Testis (tissue), 3 donors: ENCODE data around the gene JAKMIP2. TPM values are rescaled to one million over a fixed set of nuclear protein-coding genes. Genes with fewer than 3 reads are reported as not detected.

ENCODE experiments used
- DNase-seq: peaks from one replicate; pipeline ENCODE4 v3.0.0-alpha.2; 2019
- H3K27ac ChIP-seq, 2 donors: fragments of 200-600 bp; sonication (generic); one replicate each; pipeline ENCODE4 v1.5.1; 2019
- H3K27me3 ChIP-seq: fragments of 200-600 bp; sonication (generic); one replicate; pipeline ENCODE4 v1.5.1; 2019
- H3K36me3 ChIP-seq: fragments of 200-600 bp; sonication (generic); one replicate; pipeline ENCODE4 v1.5.1; 2017; ENCODE audit warnings: low read depth; ENCODE audit errors: missing control alignments
- H3K4me1 ChIP-seq: fragments of 200-600 bp; sonication (generic); one replicate; pipeline ENCODE4 v1.5.1; 2019
- H3K4me3 ChIP-seq, 2 donors: fragments of 200-600 bp; sonication (generic); one replicate each; pipeline ENCODE4 v1.5.1; 2017 to 2019
- H3K9me3 ChIP-seq: fragments of 200-600 bp; sonication (generic); one replicate; pipeline ENCODE4 v1.5.1; 2017
- POLR2A ChIP-seq: fragments of 450-650 bp; IDR thresholded peaks from one replicate; pipeline ENCODE4 v1.6.1; 2017; ENCODE audit warnings: antibody characterized with exemption, mild to moderate bottlenecking, moderate library complexity
- WGBS, 2 donors: methylation state at CpG; one replicate each; pipeline ENCODE4 v1.1.5; 2018; 5-methylcytosine and 5-hydroxymethylcytosine counted together
- intact Hi-C: fragments of 100-400 bp; cut with DNase I; formaldehyde crosslinking; loops from one replicate; pipeline ENCODE4 v1.15.1; 2023; ENCODE audit warnings: low total_unique reads
- polyA plus RNA-seq: library from polyadenylated mRNA; stranded (reverse); fragments of 350-450 nt; fragmentation: Illumina TruSeq; extraction: RNeasy Lipid Tissue Mini Kit (QIAGEN cat#74804); gene quantifications from one replicate; pipeline ENCODE4 v1.2.3, GENCODE V29; 2014; ENCODE audit warnings: low read depth, low replicate concordance; ENCODE audit not compliant: insufficient read depth
- total RNA-seq, 2 donors: library from RNA; depleted of rRNA; stranded (reverse); fragments of >200 nt; gene quantifications; one replicate each; pipeline ENCODE4 v1.2.3, GENCODE V29; 2016
- TF ChIP-seq, protein P1 (sequence below), 3 experiments: fragments of 450-650 bp in 2 of 3; fragments of 200-600 bp in 1 of 3; sonication (generic) in 1 of 3; IDR thresholded peaks; one replicate each; pipeline ENCODE4 v1.5.1; 2016 to 2019; ENCODE audit warnings: antibody characterized with exemption in 3 of 3, mild to moderate bottlenecking in 2 of 3, moderate library complexity in 1 of 3

Gene JAKMIP2
- total and polyA plus RNA-seq, 3 donors from 2014 or later: 1.7 to 7.7 (median 3.4) TPM

- intact Hi-C loops: no loop called here
- H3K4me1 ChIP-seq: no peaks in the 10 kb centered on the region
- H3K4me3 ChIP-seq: no peak overlapping the region
- no peak overlapping the region for H3K27ac ChIP-seq
- TF ChIP-seq, protein P1, sequence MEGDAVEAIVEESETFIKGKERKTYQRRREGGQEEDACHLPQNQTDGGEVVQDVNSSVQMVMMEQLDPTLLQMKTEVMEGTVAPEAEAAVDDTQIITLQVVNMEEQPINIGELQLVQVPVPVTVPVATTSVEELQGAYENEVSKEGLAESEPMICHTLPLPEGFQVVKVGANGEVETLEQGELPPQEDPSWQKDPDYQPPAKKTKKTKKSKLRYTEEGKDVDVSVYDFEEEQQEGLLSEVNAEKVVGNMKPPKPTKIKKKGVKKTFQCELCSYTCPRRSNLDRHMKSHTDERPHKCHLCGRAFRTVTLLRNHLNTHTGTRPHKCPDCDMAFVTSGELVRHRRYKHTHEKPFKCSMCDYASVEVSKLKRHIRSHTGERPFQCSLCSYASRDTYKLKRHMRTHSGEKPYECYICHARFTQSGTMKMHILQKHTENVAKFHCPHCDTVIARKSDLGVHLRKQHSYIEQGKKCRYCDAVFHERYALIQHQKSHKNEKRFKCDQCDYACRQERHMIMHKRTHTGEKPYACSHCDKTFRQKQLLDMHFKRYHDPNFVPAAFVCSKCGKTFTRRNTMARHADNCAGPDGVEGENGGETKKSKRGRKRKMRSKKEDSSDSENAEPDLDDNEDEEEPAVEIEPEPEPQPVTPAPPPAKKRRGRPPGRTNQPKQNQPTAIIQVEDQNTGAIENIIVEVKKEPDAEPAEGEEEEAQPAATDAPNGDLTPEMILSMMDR (IDR thresholded peaks at IDR 0.05): no peak
- TF ChIP-seq POLR2A: no peak
- WGBS, 2 donors: 67 to 74% methylated on average over 13 of the region's 13 CpGs
- no peaks in the 10 kb centered on the region for H3K36me3 ChIP-seq
- DNase-seq: no peak
- H3K9me3 ChIP-seq: no peaks in the 10 kb centered on the region
- no peaks in the 10 kb centered on the region for H3K27me3 ChIP-seq
Measured at GRCh38 chr5:147751156-147751830, 31.2 kb downstream of the JAKMIP2 start.

GRCh38 chr5:147750065-147750464, 32.5 kb downstream of the JAKMIP2 start:
- WGBS, 2 donors: 79 to 81% methylated on average over 4 of the region's 4 CpGs
- no peak for DNase-seq
- TF ChIP-seq, protein P1 (IDR thresholded peaks at IDR 0.05): no peak
- no peak for TF ChIP-seq POLR2A
- Histone ChIP-seq H3K36me3 (no peaks in the 10 kb centered on the region), H3K4me3 (no peak overlapping the region), H3K27ac (no peak overlapping the region), H3K27me3 (no peaks in the 10 kb centered on the region), H3K9me3 (no peaks in the 10 kb centered on the region), H3K4me1 (no peaks in the 10 kb centered on the region)
- intact Hi-C loops: no loop called here

DNA sequence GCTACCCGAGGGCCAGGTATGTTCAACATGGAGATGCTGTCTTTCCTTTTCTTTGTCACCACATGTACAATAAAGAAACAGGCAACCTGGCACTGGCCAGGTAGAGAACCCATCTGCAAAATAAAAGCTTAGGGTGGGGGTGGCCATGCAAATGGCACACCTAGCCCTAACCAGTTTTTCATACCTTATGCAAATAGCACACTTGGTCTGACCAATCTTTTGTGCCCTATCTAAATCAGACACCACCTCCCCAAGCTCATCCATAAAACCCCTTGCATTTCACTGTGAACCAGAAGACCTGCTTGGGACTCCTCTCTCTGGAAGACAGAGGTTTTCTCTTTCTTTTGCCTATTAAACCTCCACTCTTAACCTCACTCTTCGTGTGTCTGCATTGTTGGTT, 33.9 kb downstream of the JAKMIP2 start:
- H3K4me3 ChIP-seq: no peak overlapping the region

GRCh38 chr5:147746986-147747385, 35.5 kb downstream of the JAKMIP2 start:
- 83 to 84% methylated on average over 3 of the region's 3 CpGs for WGBS, 2 donors
- intact Hi-C loops: no loop called here

More for the DNA sequence above, 33.9 kb downstream of the JAKMIP2 start:
- no peaks in the 10 kb centered on the region for H3K27me3 ChIP-seq
- no peaks in the 10 kb centered on the region for H3K9me3 ChIP-seq
- H3K36me3 ChIP-seq: no peaks in the 10 kb centered on the region
- no peak overlapping the region for H3K27ac ChIP-seq
- WGBS, 2 donors: 70 to 71% methylated on average over 2 of the region's 2 CpGs
- TF ChIP-seq, protein P1 (IDR thresholded peaks at IDR 0.05): no peak
- no peak for TF ChIP-seq POLR2A
- no peaks in the 10 kb centered on the region for H3K4me1 ChIP-seq
- DNase-seq: no peak
- intact Hi-C loops: no loop called here

More at GRCh38 chr5:147746986-147747385, 35.5 kb downstream of the JAKMIP2 start:
- Histone ChIP-seq H3K27me3 (no peaks in the 10 kb centered on the region), H3K4me3 (no peak overlapping the region), H3K27ac (no peak overlapping the region), H3K36me3 (no peaks in the 10 kb centered on the region), H3K9me3 (no peaks in the 10 kb centered on the region), H3K4me1 (no peaks in the 10 kb centered on the region)
- no peak for TF ChIP-seq POLR2A
- TF ChIP-seq, protein P1 (IDR thresholded peaks at IDR 0.05): no peak
- DNase-seq: no peak
